Measurements from ENCODE around the gene RIPK3. TPM values are rescaled to one million over a fixed set of nuclear protein-coding genes. Genes with fewer than 3 reads are reported as not detected.

Gene RIPK3
- total RNA-seq, 1 experiment from 2014 or later = 0.35 TPM

DNA sequence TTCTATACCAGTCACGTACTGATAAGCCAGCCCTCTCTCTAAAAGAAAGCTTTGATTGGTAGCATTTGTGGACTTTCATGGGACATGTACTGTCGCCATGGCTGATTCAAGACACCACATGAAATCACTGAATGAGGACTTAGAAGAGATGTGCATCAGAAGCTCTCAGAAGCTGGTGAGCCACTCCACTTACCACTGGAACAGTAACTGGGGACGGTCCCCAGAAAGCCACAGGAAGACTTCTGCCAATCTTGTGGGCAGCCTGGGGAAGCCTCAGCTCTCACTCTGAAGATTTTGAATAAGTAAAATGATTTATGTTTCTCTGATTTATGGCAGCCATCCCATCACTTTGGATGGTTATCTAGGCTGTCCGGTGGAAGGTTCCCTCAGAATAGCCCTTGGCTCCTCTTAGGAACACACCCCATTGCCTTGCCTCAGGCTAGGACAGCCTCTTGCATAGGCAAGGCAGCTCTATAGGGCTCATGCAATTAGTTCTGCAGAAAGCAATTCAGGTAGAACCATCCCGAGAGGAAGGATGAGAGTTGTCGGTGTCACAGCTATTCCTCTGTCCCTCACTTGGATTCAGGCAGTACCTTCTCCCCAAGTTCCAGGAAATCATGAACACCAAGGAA is 50.0 kb downstream of the RIPK3 start:
- Histone ChIP-seq H3K9ac (ENCODE audit: extremely low read depth, insufficient read length, low read length) (no peak overlapping the region), H2BK12ac (ENCODE audit: insufficient read length, low read depth, low read length) (no peak overlapping the region), H3K23ac (ENCODE audit: insufficient read length, low read depth, low read length) (no peak overlapping the region), H2BK5ac (ENCODE audit: insufficient read length, low read length) (no peak overlapping the region), H3K4me2 (ENCODE audit: insufficient read depth, insufficient read length, low read length) (no peak overlapping the region), H3K56ac (ENCODE audit: insufficient read length, low read depth, low read length) (no peak overlapping the region), H4K91ac (ENCODE audit: insufficient read length, low read depth, low read length) (no peak overlapping the region), H2AK5ac (ENCODE audit: insufficient read length, low read length) (no peak overlapping the region), H2BK20ac (ENCODE audit: low read depth, low read length, poor library complexity, severe bottlenecking) (no peak overlapping the region), H3K4ac (ENCODE audit: low read depth, low read length) (no peak overlapping the region), H2BK15ac (ENCODE audit: low read depth, low read length) (no peak overlapping the region), H3K79me2 (ENCODE audit: insufficient read depth, low read length) (no peaks in the 10 kb centered on the region), H3K79me1 (ENCODE audit: insufficient read depth, low read depth, low read length, poor library complexity, severe bottlenecking) (no peaks in the 10 kb centered on the region), H3K4me1 (ENCODE audit: insufficient read depth, low read length) (no peaks in the 10 kb centered on the region), H3K18ac (ENCODE audit: insufficient read length, low read depth, low read length) (no peak overlapping the region), H4K20me1 (ENCODE audit: control insufficient read depth, insufficient read depth, insufficient read length) (no peaks in the 10 kb centered on the region), H2BK120ac (ENCODE audit: low read depth, low read length, poor library complexity, severe bottlenecking) (no peak overlapping the region), H3K14ac (ENCODE audit: insufficient read depth, low read length) (no peak overlapping the region), H3K27ac (ENCODE audit: insufficient read length, low read depth, low read length) (no peak overlapping the region), H3T11ph (ENCODE audit: low read length) (no peak overlapping the region), H4K8ac (replicated peaks; ENCODE audit: insufficient read length, low read depth, low read length) (no peak overlapping the region), H4K5ac (ENCODE audit: insufficient read length, low read depth, low read length) (no peak overlapping the region), H3K23me2 (ENCODE audit: insufficient read length, low read depth, low read length, poor library complexity, severe bottlenecking) (no peaks in the 10 kb centered on the region), H2AFZ (ENCODE audit: low read length) (no peak overlapping the region), H3K9me3 (ENCODE audit: control insufficient read depth, low read depth, low read length) (no peaks in the 10 kb centered on the region), H3K27me3 (ENCODE audit: insufficient read depth, low read length) (no peaks in the 10 kb centered on the region)
- no peaks in the 10 kb centered on the region for H3K9me3 Mint-ChIP-seq
- peaks cover 4 to 32% (median 6%) of the 10 kb centered on the region in 3 experiments; a peak in 6 of 7 replicates for H3K36me3 Mint-ChIP-seq (ENCODE audit: insufficient read depth in 1 of 3, low read depth in 3 of 3)
- no peak for DNase-seq
- H3K27ac Mint-ChIP-seq = no peak overlapping the region
- no CpG with 5 or more reads among the region's 6 CpGs for WGBS (ENCODE audit: extremely low coverage, insufficient read length, low lambda C conversion rate)
- TF ChIP-seq, protein P1, sequence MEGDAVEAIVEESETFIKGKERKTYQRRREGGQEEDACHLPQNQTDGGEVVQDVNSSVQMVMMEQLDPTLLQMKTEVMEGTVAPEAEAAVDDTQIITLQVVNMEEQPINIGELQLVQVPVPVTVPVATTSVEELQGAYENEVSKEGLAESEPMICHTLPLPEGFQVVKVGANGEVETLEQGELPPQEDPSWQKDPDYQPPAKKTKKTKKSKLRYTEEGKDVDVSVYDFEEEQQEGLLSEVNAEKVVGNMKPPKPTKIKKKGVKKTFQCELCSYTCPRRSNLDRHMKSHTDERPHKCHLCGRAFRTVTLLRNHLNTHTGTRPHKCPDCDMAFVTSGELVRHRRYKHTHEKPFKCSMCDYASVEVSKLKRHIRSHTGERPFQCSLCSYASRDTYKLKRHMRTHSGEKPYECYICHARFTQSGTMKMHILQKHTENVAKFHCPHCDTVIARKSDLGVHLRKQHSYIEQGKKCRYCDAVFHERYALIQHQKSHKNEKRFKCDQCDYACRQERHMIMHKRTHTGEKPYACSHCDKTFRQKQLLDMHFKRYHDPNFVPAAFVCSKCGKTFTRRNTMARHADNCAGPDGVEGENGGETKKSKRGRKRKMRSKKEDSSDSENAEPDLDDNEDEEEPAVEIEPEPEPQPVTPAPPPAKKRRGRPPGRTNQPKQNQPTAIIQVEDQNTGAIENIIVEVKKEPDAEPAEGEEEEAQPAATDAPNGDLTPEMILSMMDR (conservative IDR thresholded peaks at IDR 0.05) = no peak
- H3K4me3 Mint-ChIP-seq = no peak overlapping the region
- H3K27me3 Mint-ChIP-seq (ENCODE audit: low read depth) = no peaks in the 10 kb centered on the region
- no peaks in the 10 kb centered on the region for H3K4me1 Mint-ChIP-seq
